Aorta (tissue), 5 donors: ENCODE data around the gene POLD3. TPM values are rescaled to one million over a fixed set of nuclear protein-coding genes. Genes with fewer than 3 reads are reported as not detected.

Experiments used
- ATAC-seq: fragments of 200-7000 bp; cut with Tn5 transposase; one replicate; pipeline ENCODE4 v1.9.1; 2022; ENCODE audit warnings: moderate library complexity; ENCODE audit not compliant: low FRiP score
- DNase-seq, 2 donors: peaks; one replicate each; pipeline ENCODE4 v3.0.0-alpha.2; 2020
- H3K27ac ChIP-seq, 2 donors: one replicate each; pipeline ENCODE4 v1.5.1; 2013; ENCODE audit warnings: low read length in 2 of 2, mild to moderate bottlenecking in 2 of 2, moderate library complexity in 2 of 2, control low read depth in 1 of 2, inconsistent platforms in 1 of 2, low read depth in 1 of 2
- H3K27me3 ChIP-seq, 2 donors: one replicate each; pipeline ENCODE4 v1.6.1; 2013; ENCODE audit warnings: control low read depth in 1 of 2, low read length in 1 of 2, mild to moderate bottlenecking in 1 of 2, moderate library complexity in 1 of 2; ENCODE audit not compliant: insufficient read depth in 2 of 2, control insufficient read depth in 1 of 2
- H3K36me3 ChIP-seq, 2 donors: one replicate each; pipeline ENCODE4 v1.6.1; 2013; ENCODE audit warnings: control low read depth in 1 of 2, low read length in 1 of 2, mild to moderate bottlenecking in 1 of 2; ENCODE audit not compliant: insufficient read depth in 2 of 2, control insufficient read depth in 1 of 2
- H3K4me1 ChIP-seq, 2 donors: one replicate each; pipeline ENCODE4 v1.6.1; 2013; ENCODE audit warnings: low read length in 2 of 2, control low read depth in 1 of 2, mild to moderate bottlenecking in 1 of 2, moderate library complexity in 1 of 2; ENCODE audit not compliant: insufficient read depth in 2 of 2, control insufficient read depth in 1 of 2
- H3K4me3 ChIP-seq, 2 donors: one replicate each; pipeline ENCODE4 v1.5.1; 2013; ENCODE audit warnings: low read length in 2 of 2, control low read depth in 1 of 2, mild to moderate bottlenecking in 1 of 2
- H3K9me3 ChIP-seq: one replicate; pipeline ENCODE4 v1.6.1; 2013; ENCODE audit warnings: mild to moderate bottlenecking, low read length; ENCODE audit not compliant: control insufficient read depth
- WGBS, 2 donors: extraction: QIAGEN DNeasy Blood & Tissue Kit; methylation state at CpG; one replicate each; pipeline ENCODE4 v1.1.7; 2013; 5-methylcytosine and 5-hydroxymethylcytosine counted together
- intact Hi-C, 2 donors: fragments of 100-400 bp; cut with DNase I; formaldehyde crosslinking; loops; one replicate each; pipeline versions ENCODE4 v1.14.2 to v1.15.0; 2022
- polyA plus RNA-seq, 2 donors: library from polyadenylated mRNA; stranded (reverse); fragments of 200-250 nt; gene quantifications; one replicate each; pipeline ENCODE4 v1.2.3, GENCODE V29; 2013
- total RNA-seq, 2 donors: library from RNA; stranded (reverse); fragmentation: NEBNext Ultra II Directional; extraction: Animal tissue kit (Norgen Biotek cat#: 25700); gene quantifications; one replicate each; pipeline ENCODE4 v1.2.1, GENCODE V29; 2021
- donor health status: healthy with polysubstance abuse.
- donor health status: Bipolar disorder and iron deficiency.
- donor health status: DM: no; HTN: no; CAD: no.
- donor health status: DM: no; HTN: no; CAD: no.
- donor health status: DM: yes; HTN: yes; CAD: no.

The POLD3 gene
- total and polyA plus RNA-seq, 4 donors = 3.9 to 19.0 (median 11.4) TPM

DNA sequence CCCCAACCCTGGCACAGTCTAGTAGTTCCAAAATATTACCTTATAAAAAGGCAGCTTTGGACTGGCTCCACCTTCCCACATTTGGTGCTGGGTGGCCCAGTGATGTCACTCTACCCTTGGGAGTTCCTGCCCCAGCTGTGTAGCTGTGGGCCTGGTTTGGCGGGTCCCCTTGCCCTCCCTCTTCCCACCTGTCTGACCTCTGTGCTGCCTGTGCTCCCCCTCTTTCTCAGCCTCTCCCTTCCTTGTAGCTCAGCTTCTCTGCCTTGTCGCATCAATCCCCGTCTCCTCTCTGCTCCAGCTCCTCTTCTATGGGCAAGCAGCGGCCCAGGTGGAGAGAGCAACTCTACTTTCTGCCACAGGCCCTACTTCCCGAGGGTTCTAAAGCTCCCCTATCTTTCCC, 84.2 kb downstream of the POLD3 start:
- WGBS, 2 donors = 70 to 73% methylated on average over 5 of the region's 5 CpGs
- H3K27me3 ChIP-seq = no peaks in the 10 kb centered on the region
- no peaks in the 10 kb centered on the region for H3K4me1 ChIP-seq

DNA sequence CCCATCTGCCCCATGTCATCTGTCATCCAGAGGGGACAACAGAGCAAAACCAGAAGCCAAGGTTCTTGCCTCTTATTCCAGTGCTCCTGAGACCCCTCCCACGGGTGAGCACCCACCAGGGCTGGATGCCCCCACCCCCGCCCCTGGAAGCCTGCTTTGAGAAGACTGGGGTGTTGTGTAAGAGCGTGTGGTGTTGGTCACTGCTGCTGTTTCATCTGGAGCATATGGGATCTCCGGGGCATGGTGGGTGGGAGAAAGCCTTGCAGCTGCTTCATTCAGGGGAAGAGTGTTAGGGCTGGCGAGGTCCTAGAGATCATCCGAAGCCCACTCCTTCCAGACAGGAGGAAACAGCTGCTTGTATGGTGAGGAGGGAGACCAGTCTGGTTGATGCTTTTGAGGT, 84.7 kb downstream of the POLD3 start:
- Histone ChIP-seq H3K27me3 (no peaks in the 10 kb centered on the region), H3K27ac (no peak overlapping the region), H3K9me3 (no peaks in the 10 kb centered on the region), H3K4me3 (no peak overlapping the region), H3K4me1 (no peaks in the 10 kb centered on the region), H3K36me3 (no peaks in the 10 kb centered on the region)
- ATAC-seq (no peak), DNase-seq (no peak)
- WGBS, 2 donors = 86 to 89% methylated on average over 6 of the region's 6 CpGs
- intact Hi-C loops = no loop called here

More for the DNA sequence above, 84.2 kb downstream of the POLD3 start:
- Histone ChIP-seq H3K27ac (no peak overlapping the region), H3K4me3 (no peak overlapping the region), H3K9me3 (no peaks in the 10 kb centered on the region), H3K36me3 (no peaks in the 10 kb centered on the region)
- no peak for ATAC-seq
- DNase-seq = peak in 1 of 2 donors; percentile 71
- intact Hi-C loops = no loop called here

DNA sequence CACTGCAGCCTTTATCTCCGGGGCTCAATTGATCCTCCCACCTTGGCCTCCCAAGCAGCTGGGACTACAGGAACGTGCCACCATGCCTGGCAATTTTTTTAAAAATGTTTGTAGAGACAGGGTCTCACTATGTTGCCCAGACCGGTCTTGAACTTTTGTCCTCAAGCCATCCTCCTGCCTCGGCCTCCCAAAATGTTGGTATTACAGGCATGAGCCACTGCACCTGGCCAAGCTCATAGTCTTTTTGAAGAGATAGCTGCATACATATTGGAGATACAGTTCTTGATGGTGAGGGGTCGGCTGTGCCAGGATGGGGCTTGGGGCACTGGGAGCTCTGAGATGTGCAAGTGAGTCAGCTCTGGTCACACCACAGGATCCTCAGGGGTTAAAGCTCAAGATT, 85.7 kb downstream of the POLD3 start:
- DNase-seq (no peak), ATAC-seq (no peak)
- WGBS, 2 donors = 96 to 99% methylated on average over 5 of the region's 5 CpGs
- no peaks in the 10 kb centered on the region for H3K9me3 ChIP-seq
- no peaks in the 10 kb centered on the region for H3K27me3 ChIP-seq
- no peak overlapping the region for H3K27ac ChIP-seq
- intact Hi-C loops = no loop called here
- H3K4me1 ChIP-seq = no peaks in the 10 kb centered on the region
- H3K36me3 ChIP-seq = no peaks in the 10 kb centered on the region
- no peak overlapping the region for H3K4me3 ChIP-seq

DNA sequence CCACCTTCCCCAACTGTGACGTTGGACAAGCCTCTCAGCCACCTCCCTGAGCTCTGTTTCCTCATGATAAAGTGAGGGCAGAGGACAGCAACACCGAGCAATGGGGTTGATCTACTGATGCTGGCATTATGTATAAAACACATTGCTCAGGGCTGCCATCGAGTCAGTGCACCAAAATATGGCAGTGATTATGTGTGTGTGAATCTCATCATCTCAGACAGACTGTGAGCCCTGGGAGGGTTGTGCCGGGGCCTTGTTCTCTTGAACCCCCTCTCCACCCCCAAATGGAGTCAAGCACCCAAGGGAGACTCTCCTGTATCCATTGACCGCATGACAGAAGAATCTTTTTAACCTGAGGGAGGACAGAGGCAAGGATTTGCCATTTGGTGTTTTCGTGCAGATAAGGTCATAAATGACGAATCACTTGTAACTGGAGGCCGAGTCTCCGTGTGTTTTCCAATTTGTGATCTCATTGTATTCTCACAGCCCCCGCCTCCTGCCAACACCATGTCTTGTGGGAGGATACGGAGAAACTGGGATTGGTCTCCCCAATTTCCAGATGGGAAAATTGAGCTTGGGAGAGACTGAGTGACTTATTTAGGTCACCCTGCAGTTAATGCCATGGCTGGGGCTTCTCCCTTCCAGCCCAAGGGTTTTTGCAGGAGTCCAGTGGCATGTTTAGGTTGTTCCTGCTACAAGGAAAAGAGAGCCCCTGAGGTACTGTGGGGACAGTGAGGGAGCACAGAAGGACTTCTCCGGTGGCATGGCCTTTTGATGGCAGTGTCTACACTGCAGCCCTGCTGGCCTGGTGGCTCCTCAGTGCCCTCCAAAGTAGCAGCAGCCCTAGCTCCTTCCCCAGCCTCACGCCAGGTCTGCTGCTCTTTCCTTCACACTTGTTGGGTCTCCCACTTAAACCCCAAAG, 86.5 kb downstream of the POLD3 start:
- peak in 1 of 2 donors; percentile 62 for DNase-seq
- H3K9me3 ChIP-seq = no peaks in the 10 kb centered on the region
- intact Hi-C loops = no loop called here
- no peak for ATAC-seq
- no peak overlapping the region for H3K27ac ChIP-seq
- WGBS, 2 donors = 66 to 70% methylated on average over 13 of the region's 13 CpGs
- no peaks in the 10 kb centered on the region for H3K4me1 ChIP-seq
- no peak overlapping the region for H3K4me3 ChIP-seq
- no peaks in the 10 kb centered on the region for H3K27me3 ChIP-seq
- no peaks in the 10 kb centered on the region for H3K36me3 ChIP-seq

DNA sequence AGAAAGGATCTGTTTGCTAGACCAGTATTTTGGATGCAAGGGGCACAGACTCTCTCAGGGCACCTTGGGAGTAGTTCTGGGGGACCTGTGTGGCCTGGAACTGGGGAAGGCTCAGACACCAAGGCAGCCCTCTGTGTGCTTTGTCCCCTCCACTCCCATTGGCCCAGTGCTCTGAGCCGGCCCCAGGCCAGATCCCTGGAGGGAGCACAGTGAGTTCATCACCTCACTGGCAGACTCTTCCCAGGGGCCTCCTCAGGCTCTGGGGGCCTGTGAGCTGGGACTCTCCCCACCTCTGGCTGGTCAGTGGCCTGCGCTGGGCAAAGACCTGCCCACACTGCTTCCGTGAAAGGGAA, 87.1 kb downstream of the POLD3 start:
- Histone ChIP-seq H3K4me1 (no peaks in the 10 kb centered on the region), H3K9me3 (no peaks in the 10 kb centered on the region), H3K27me3 (no peaks in the 10 kb centered on the region), H3K4me3 (no peak overlapping the region), H3K27ac (no peak overlapping the region), H3K36me3 (no peaks in the 10 kb centered on the region)
- no peak for ATAC-seq
- intact Hi-C loops = no loop called here
- 78 to 91% methylated on average over 3 of the region's 3 CpGs for WGBS, 2 donors
- peak in 1 of 2 donors; percentile 48 for DNase-seq

DNA sequence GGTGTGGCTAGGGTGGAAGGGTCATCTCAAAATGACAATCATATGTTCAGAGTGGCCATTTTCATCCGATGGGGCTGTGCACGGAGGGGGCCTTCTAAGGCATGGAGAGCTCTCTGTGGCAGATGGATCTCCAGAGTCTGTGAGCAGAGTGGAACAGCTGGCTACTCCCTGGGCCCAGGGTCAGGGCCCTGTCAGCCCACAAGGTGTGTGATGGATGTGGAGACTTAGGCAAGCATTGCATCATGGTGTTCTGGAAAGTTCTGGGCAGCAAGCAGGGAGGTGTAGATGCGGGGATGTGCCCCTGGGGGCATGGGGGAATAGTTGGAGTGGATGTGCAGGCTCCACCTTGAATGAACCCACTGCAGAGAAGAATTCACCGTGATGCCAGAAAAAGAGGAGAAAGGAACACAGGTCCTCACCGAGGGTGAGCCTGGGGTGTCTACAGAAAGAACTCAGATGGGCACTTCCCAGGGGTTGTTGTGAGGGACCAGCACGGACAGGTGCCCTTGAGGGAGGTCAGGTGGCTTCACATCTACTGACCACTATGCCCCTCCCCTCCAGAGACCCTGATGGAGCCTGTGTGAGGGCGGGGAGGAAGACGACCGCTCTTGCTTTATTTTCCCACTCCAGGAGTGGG, 87.8 kb downstream of the POLD3 start:
- ATAC-seq (no peak), DNase-seq (peak; percentile 37 to 49)
- Histone ChIP-seq H3K27me3 (no peaks in the 10 kb centered on the region), H3K27ac (no peak overlapping the region), H3K4me3 (no peak overlapping the region), H3K36me3 (no peaks in the 10 kb centered on the region), H3K9me3 (no peaks in the 10 kb centered on the region), H3K4me1 (no peaks in the 10 kb centered on the region)
- intact Hi-C loops = loop anchor here in 1 of 2 donors (5.0 kb wide), 1 partner anchor 38 kb away; no protein-coding TSS in a partner anchor
- 87 to 90% methylated on average over 9 of the region's 9 CpGs for WGBS, 2 donors

DNA sequence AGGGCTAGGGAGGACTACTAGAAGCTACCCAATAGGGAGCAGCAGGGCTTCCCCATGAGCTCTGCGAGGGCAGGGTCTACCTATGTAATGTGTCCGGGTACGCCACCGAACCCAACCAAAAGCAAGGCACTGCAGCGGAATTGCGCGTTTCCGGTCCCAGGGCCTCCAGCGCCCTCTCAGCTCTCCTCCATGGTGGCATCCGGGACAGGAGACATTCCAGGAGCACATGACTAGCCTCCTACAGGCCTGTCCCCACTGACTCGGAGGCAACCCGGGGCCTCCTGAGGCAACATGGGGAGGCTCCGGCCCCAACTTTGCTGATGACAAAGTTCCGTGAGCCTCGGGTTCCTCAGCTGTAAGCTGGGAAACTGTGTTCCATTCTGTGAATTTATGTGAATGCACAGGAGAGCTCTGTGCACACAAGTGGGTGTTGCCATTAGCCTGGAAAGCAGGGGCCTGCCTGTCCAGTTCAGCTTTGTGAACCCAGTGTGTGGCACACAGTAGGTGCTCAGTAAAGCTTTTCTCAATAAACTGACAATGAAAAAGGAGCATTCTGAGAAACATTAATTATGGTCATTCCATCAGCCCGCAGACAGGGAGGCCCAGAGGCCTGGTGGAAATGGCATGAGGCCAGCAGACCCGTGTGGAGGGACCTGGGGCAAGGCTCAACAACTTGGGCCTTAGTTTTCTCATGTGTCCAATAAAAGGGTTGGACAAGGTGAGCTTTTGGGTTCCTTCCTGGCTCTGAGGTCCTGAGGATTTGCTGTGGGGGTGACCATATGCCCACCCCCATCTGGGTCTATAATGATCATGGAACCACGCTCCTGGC, 88.5 kb downstream of the POLD3 start:
- Histone ChIP-seq H3K36me3 (no peaks in the 10 kb centered on the region), H3K27me3 (no peaks in the 10 kb centered on the region), H3K9me3 (no peaks in the 10 kb centered on the region), H3K4me1 (no peaks in the 10 kb centered on the region), H3K4me3 (no peak overlapping the region), H3K27ac (no peak overlapping the region)
- WGBS, 2 donors = 87 to 88% methylated on average over 18 of the region's 18 CpGs
- no peak for ATAC-seq
- intact Hi-C loops = loop anchor here in 1 of 2 donors (5.0 kb wide), 1 partner anchor 39 kb away; no protein-coding TSS in a partner anchor
- peak; percentile 38 to 66 for DNase-seq
